Measurements from ENCODE around the gene RIOK2. TPM values are rescaled to one million over a fixed set of nuclear protein-coding genes. Genes with fewer than 3 reads are reported as not detected.
"Not testable (repeated sequence)": the region's sequence is repeated elsewhere in the genome, so short reads cannot be mapped to it uniquely, and the experiment has no call there.

RIOK2 gene
- total RNA-seq, 2 experiments from 2014 or later = 40.0 to 44.4 TPM

GRCh38 chr5:97172227-97172626, 10.8 kb downstream of the RIOK2 start:
- POLR2A ChIA-PET = no interaction called here
- CTCF ChIA-PET = no interaction called here

GRCh38 chr5:97171703-97172102, 11.3 kb downstream of the RIOK2 start:
- CTCF ChIA-PET = no interaction called here

GRCh38 chr5:97167435-97167834, 15.6 kb downstream of the RIOK2 start:
- POLR2A ChIA-PET = no interaction called here

More at GRCh38 chr5:97171703-97172102, 11.3 kb downstream of the RIOK2 start:
- POLR2A ChIA-PET = no interaction called here

GRCh38 chr5:97165726-97166125, 17.3 kb downstream of the RIOK2 start:
- CTCF ChIA-PET = no interaction called here
- POLR2A ChIA-PET = no interaction called here

More at GRCh38 chr5:97167435-97167834, 15.6 kb downstream of the RIOK2 start:
- CTCF ChIA-PET = no interaction called here

- CTCF ChIA-PET = interaction anchor here (0.6 to 1.4 kb wide), 2 partner anchors 29 to 98 kb away, joined by 3 read pairs; no protein-coding TSS in a partner anchor
- POLR2A ChIA-PET = no interaction called here
Observed at GRCh38 chr5:97164846-97165245, 18.2 kb downstream of the RIOK2 start.

- POLR2A ChIA-PET = no interaction called here
Observed at GRCh38 chr5:97163790-97164285, 19.2 kb downstream of the RIOK2 start.

GRCh38 chr5:97163360-97163764, 19.7 kb downstream of the RIOK2 start:
- CTCF ChIA-PET = interaction anchor here (0.7 to 2.0 kb wide), 4 partner anchors 21 to 297 kb away, joined by 3 to 9 read pairs (median 3); partner anchors contain the start of gene LIX1
- POLR2A ChIA-PET = no interaction called here

More at GRCh38 chr5:97163790-97164285, 19.2 kb downstream of the RIOK2 start:
- CTCF ChIA-PET = interaction anchor here (0.7 to 1.4 kb wide), 3 partner anchors 28 to 297 kb away, joined by 3 read pairs; no protein-coding TSS in a partner anchor

GRCh38 chr5:97162045-97162444, 21.0 kb downstream of the RIOK2 start:
- ChIA-PET CTCF (interaction anchor here (1.0 to 2.0 kb wide), 6 partner anchors 10 to 299 kb away, joined by 3 to 9 read pairs (median 4); partner anchors contain the start of gene LIX1), POLR2A (no interaction called here)

GRCh38 chr5:97157689-97158088, 25.4 kb downstream of the RIOK2 start:
- CTCF ChIA-PET = no interaction called here
- POLR2A ChIA-PET = no interaction called here

- ChIA-PET POLR2A (no interaction called here), CTCF (interaction anchor here (1.1 kb wide), 1 partner anchor 10 kb away, joined by 4 read pairs; no protein-coding TSS in a partner anchor)
Observed at GRCh38 chr5:97151370-97151769, 31.7 kb downstream of the RIOK2 start.

- POLR2A ChIA-PET = no interaction called here
- CTCF ChIA-PET = no interaction called here
Observed at GRCh38 chr5:97150401-97150800, 32.6 kb downstream of the RIOK2 start.

- CTCF ChIA-PET = no interaction called here
- POLR2A ChIA-PET = no interaction called here
Observed at GRCh38 chr5:97149709-97150108, 33.3 kb downstream of the RIOK2 start.

- ChIA-PET CTCF (interaction anchor here (1.0 kb wide), 1 partner anchor 396 kb away, joined by 3 read pairs; no protein-coding TSS in a partner anchor), POLR2A (no interaction called here)
Observed at GRCh38 chr5:97148288-97148687, 34.8 kb downstream of the RIOK2 start.

GRCh38 chr5:97143704-97144103, 39.3 kb downstream of the RIOK2 start:
- ChIA-PET POLR2A (no interaction called here), CTCF (interaction anchor here (0.7 to 2.6 kb wide), 3 partner anchors 9 to 717 kb away, joined by 3 to 9 read pairs (median 7); no protein-coding TSS in a partner anchor)

GRCh38 chr5:97142521-97143254, 40.4 kb downstream of the RIOK2 start, which contains the start of gene LIX1:
Gene LIX1, minus strand, starts transcription at chr5:97142611. Its CDS starts 35 bp downstream, at chr5:97142576.
- POLR2A ChIA-PET = no interaction called here
- CTCF ChIA-PET = interaction anchor here (0.9 to 2.6 kb wide), 4 partner anchors 13 to 441 kb away, joined by 3 to 9 read pairs (median 3); no protein-coding TSS in a partner anchor

GRCh38 chr5:97141539-97141938, 41.5 kb downstream of the RIOK2 start:
- ChIA-PET CTCF (interaction anchor here (2.6 kb wide), 1 partner anchor 21 kb away, joined by 9 read pairs; no protein-coding TSS in a partner anchor), POLR2A (no interaction called here)

- ChIA-PET CTCF (interaction anchor here (2.6 kb wide), 1 partner anchor 21 kb away, joined by 9 read pairs; no protein-coding TSS in a partner anchor), POLR2A (no interaction called here)
Observed at GRCh38 chr5:97141031-97141430, 42.0 kb downstream of the RIOK2 start.

GRCh38 chr5:97140250-97140649, 42.8 kb downstream of the RIOK2 start:
- POLR2A ChIA-PET, CTCF ChIA-PET: not testable (repeated sequence)

GRCh38 chr5:97136475-97136874, 46.6 kb downstream of the RIOK2 start:
- ChIA-PET CTCF (no interaction called here), POLR2A (no interaction called here)

GRCh38 chr5:97135868-97136267, 47.2 kb downstream of the RIOK2 start:
- POLR2A ChIA-PET = no interaction called here
- CTCF ChIA-PET = interaction anchor here (1.4 kb wide), 1 partner anchor 28 kb away, joined by 3 read pairs; no protein-coding TSS in a partner anchor

GRCh38 chr5:97134634-97135033, 48.4 kb downstream of the RIOK2 start:
- ChIA-PET POLR2A (no interaction called here), CTCF (interaction anchor here (1.1 to 1.4 kb wide), 2 partner anchors 9 to 30 kb away, joined by 3 to 7 read pairs; no protein-coding TSS in a partner anchor)
